ENCODE measurements around the gene SYTL1.

SYTL1 gene

GRCh38 chr1:27351541-27352107 is 9.8 kb downstream of the SYTL1 start:
- DNase-seq (ENCODE audit: low read depth) = no peak
- no peak overlapping the region for H3K4me3 ChIP-seq (ENCODE audit: low read depth, low read length)
- no peak for TF ChIP-seq CTCF (IDR thresholded peaks at IDR 0.05; ENCODE audit: control insufficient read depth, extremely low read depth, insufficient read depth)

- H3K4me3 ChIP-seq (ENCODE audit: low read depth, low read length) = no peak overlapping the region
- no peak for TF ChIP-seq CTCF (IDR thresholded peaks at IDR 0.05; ENCODE audit: control insufficient read depth, extremely low read depth, insufficient read depth)
- no peak for DNase-seq (ENCODE audit: low read depth)
Observed at GRCh38 chr1:27353166-27353565, 11.3 kb downstream of the SYTL1 start.

- TF ChIP-seq CTCF (IDR thresholded peaks at IDR 0.05; ENCODE audit: control insufficient read depth, extremely low read depth, insufficient read depth) = no peak
- no peak for DNase-seq (ENCODE audit: low read depth)
- H3K4me3 ChIP-seq (ENCODE audit: low read depth, low read length) = no peak overlapping the region
Observed at GRCh38 chr1:27353629-27354028, 11.8 kb downstream of the SYTL1 start.

GRCh38 chr1:27355683-27356082 is 13.9 kb downstream of the SYTL1 start:
- no peak for TF ChIP-seq CTCF (IDR thresholded peaks at IDR 0.05; ENCODE audit: control insufficient read depth, extremely low read depth, insufficient read depth)
- H3K4me3 ChIP-seq (ENCODE audit: low read depth, low read length) = no peak overlapping the region
- no peak for DNase-seq (ENCODE audit: low read depth)

- no peak for DNase-seq (ENCODE audit: low read depth)
- no peak for TF ChIP-seq CTCF (IDR thresholded peaks at IDR 0.05; ENCODE audit: control insufficient read depth, extremely low read depth, insufficient read depth)
- H3K4me3 ChIP-seq (ENCODE audit: low read depth, low read length) = no peak overlapping the region
Observed at GRCh38 chr1:27356277-27356618, 14.4 kb downstream of the SYTL1 start.

- H3K4me3 ChIP-seq (ENCODE audit: low read depth, low read length) = no peak overlapping the region
- no peak for DNase-seq (ENCODE audit: low read depth)
- TF ChIP-seq CTCF (IDR thresholded peaks at IDR 0.05; ENCODE audit: control insufficient read depth, extremely low read depth, insufficient read depth) = no peak
Observed at GRCh38 chr1:27356619-27357280, 14.9 kb downstream of the SYTL1 start.
